ENCODE data around the gene ADORA1.

The ADORA1 gene

GRCh38 chr1:203163891-203164635 lies 36.5 kb downstream of the ADORA1 start:
- Mint-ChIP-seq H3K4me3 (no peak overlapping the region), H3K27me3 (peaks cover 19% of the 10 kb centered on the region), H3K9me3 (peaks cover 4% of the 10 kb centered on the region), H3K36me3 (ENCODE audit: low read depth) (no peaks in the 10 kb centered on the region), H3K27ac (no peak overlapping the region), H3K4me1 (ENCODE audit: low read depth) (no peaks in the 10 kb centered on the region)

GRCh38 chr1:203165101-203165799 lies 37.7 kb downstream of the ADORA1 start:
- H3K27ac Mint-ChIP-seq, result no peak overlapping the region
- H3K36me3 Mint-ChIP-seq (ENCODE audit: low read depth), result no peaks in the 10 kb centered on the region
- no peaks in the 10 kb centered on the region for H3K9me3 Mint-ChIP-seq
- H3K4me1 Mint-ChIP-seq (ENCODE audit: low read depth), result no peaks in the 10 kb centered on the region
- peaks cover 14% of the 10 kb centered on the region for H3K27me3 Mint-ChIP-seq
- H3K4me3 Mint-ChIP-seq, result no peak overlapping the region

- no peaks in the 10 kb centered on the region for H3K36me3 Mint-ChIP-seq (ENCODE audit: low read depth)
- H3K4me1 Mint-ChIP-seq (ENCODE audit: low read depth), result no peaks in the 10 kb centered on the region
- H3K9me3 Mint-ChIP-seq, result no peaks in the 10 kb centered on the region
- H3K27me3 Mint-ChIP-seq, result peaks cover 14% of the 10 kb centered on the region
- H3K4me3 Mint-ChIP-seq, result no peak overlapping the region
- H3K27ac Mint-ChIP-seq, result no peak overlapping the region
These were observed 38.3 kb downstream of the ADORA1 start for GRCh38 chr1:203165800-203166161.

GRCh38 chr1:203166192-203166940 lies 38.8 kb downstream of the ADORA1 start:
- Mint-ChIP-seq H3K4me1 (ENCODE audit: low read depth) (no peaks in the 10 kb centered on the region), H3K9me3 (no peaks in the 10 kb centered on the region), H3K4me3 (no peak overlapping the region), H3K27me3 (peaks cover 14% of the 10 kb centered on the region), H3K36me3 (ENCODE audit: low read depth) (no peaks in the 10 kb centered on the region), H3K27ac (no peak overlapping the region)

- Mint-ChIP-seq H3K36me3 (ENCODE audit: low read depth) (no peaks in the 10 kb centered on the region), H3K9me3 (no peaks in the 10 kb centered on the region), H3K4me3 (no peak overlapping the region), H3K27ac (no peak overlapping the region), H3K27me3 (peaks cover 13% of the 10 kb centered on the region), H3K4me1 (ENCODE audit: low read depth) (no peaks in the 10 kb centered on the region)
These were observed 39.7 kb downstream of the ADORA1 start for GRCh38 chr1:203167026-203167912.

GRCh38 chr1:203167913-203168200 lies 40.3 kb downstream of the ADORA1 start:
- Mint-ChIP-seq H3K27me3 (peaks cover 8% of the 10 kb centered on the region), H3K27ac (no peak overlapping the region), H3K4me1 (ENCODE audit: low read depth) (no peaks in the 10 kb centered on the region), H3K36me3 (ENCODE audit: low read depth) (no peaks in the 10 kb centered on the region), H3K4me3 (no peak overlapping the region), H3K9me3 (no peaks in the 10 kb centered on the region)

- H3K36me3 Mint-ChIP-seq (ENCODE audit: low read depth), result no peaks in the 10 kb centered on the region
- H3K4me3 Mint-ChIP-seq, result no peak overlapping the region
- H3K4me1 Mint-ChIP-seq (ENCODE audit: low read depth), result no peaks in the 10 kb centered on the region
- no peaks in the 10 kb centered on the region for H3K9me3 Mint-ChIP-seq
- no peak overlapping the region for H3K27ac Mint-ChIP-seq
- peaks cover 4% of the 10 kb centered on the region for H3K27me3 Mint-ChIP-seq
These were observed 40.8 kb downstream of the ADORA1 start for GRCh38 chr1:203168256-203168786.

- Mint-ChIP-seq H3K27ac (no peak overlapping the region), H3K9me3 (no peaks in the 10 kb centered on the region), H3K36me3 (ENCODE audit: low read depth) (no peaks in the 10 kb centered on the region), H3K27me3 (peaks cover 4% of the 10 kb centered on the region), H3K4me3 (no peak overlapping the region), H3K4me1 (ENCODE audit: low read depth) (no peaks in the 10 kb centered on the region)
These were observed 41.5 kb downstream of the ADORA1 start for GRCh38 chr1:203168991-203169390.

- no peaks in the 10 kb centered on the region for H3K9me3 Mint-ChIP-seq
- H3K4me1 Mint-ChIP-seq (ENCODE audit: low read depth), result no peaks in the 10 kb centered on the region
- H3K27me3 Mint-ChIP-seq, result no peaks in the 10 kb centered on the region
- no peaks in the 10 kb centered on the region for H3K36me3 Mint-ChIP-seq (ENCODE audit: low read depth)
- H3K4me3 Mint-ChIP-seq, result no peak overlapping the region
- no peak overlapping the region for H3K27ac Mint-ChIP-seq
These were observed 42.4 kb downstream of the ADORA1 start for GRCh38 chr1:203169770-203170520.

GRCh38 chr1:203170625-203171330 lies 43.3 kb downstream of the ADORA1 start:
- no peaks in the 10 kb centered on the region for H3K36me3 Mint-ChIP-seq (ENCODE audit: low read depth)
- no peaks in the 10 kb centered on the region for H3K9me3 Mint-ChIP-seq
- H3K4me1 Mint-ChIP-seq (ENCODE audit: low read depth), result no peaks in the 10 kb centered on the region
- H3K4me3 Mint-ChIP-seq, result no peak overlapping the region
- H3K27ac Mint-ChIP-seq, result no peak overlapping the region
- H3K27me3 Mint-ChIP-seq, result no peaks in the 10 kb centered on the region

- Mint-ChIP-seq H3K4me3 (no peak overlapping the region), H3K4me1 (ENCODE audit: low read depth) (no peaks in the 10 kb centered on the region), H3K27me3 (no peaks in the 10 kb centered on the region), H3K36me3 (ENCODE audit: low read depth) (no peaks in the 10 kb centered on the region), H3K27ac (no peak overlapping the region), H3K9me3 (no peaks in the 10 kb centered on the region)
These were observed 44.0 kb downstream of the ADORA1 start for GRCh38 chr1:203171341-203172183.

GRCh38 chr1:203172184-203173010 lies 44.9 kb downstream of the ADORA1 start:
- Mint-ChIP-seq H3K27me3 (no peaks in the 10 kb centered on the region), H3K36me3 (ENCODE audit: low read depth) (no peaks in the 10 kb centered on the region), H3K4me1 (ENCODE audit: low read depth) (no peaks in the 10 kb centered on the region), H3K9me3 (no peaks in the 10 kb centered on the region), H3K4me3 (no peak overlapping the region), H3K27ac (no peak overlapping the region)
